Measurements from ENCODE around the gene EDAR.

Gene EDAR

GRCh38 chr2:108988796-108989713 is at the start of gene EDAR:
TSS of gene EDAR (minus strand) at chr2:108989220. CDS start at chr2:108931014, 58,206 bp downstream.
- TF ChIP-seq CTCF (IDR thresholded peaks at IDR 0.05; ENCODE audit: insufficient read depth, low read depth, low read length, missing control alignments), result peak; percentile 88
- peak; percentile 77 for DNase-seq (ENCODE audit: low read depth)
- H3K4me3 ChIP-seq (ENCODE audit: low read length), result peak within 1 kb of the TSS; percentile 47

- no peak overlapping the region for H3K4me3 ChIP-seq (ENCODE audit: low read length)
- no peak for DNase-seq (ENCODE audit: low read depth)
Measured at GRCh38 chr2:109033171-109033570, 44.2 kb upstream of the EDAR start.

GRCh38 chr2:109032229-109032820 is 43.3 kb upstream of the EDAR start:
- H3K4me3 ChIP-seq (ENCODE audit: low read length), result peak overlapping the region; percentile 31
- DNase-seq (ENCODE audit: low read depth), result no peak
- no peak for TF ChIP-seq CTCF (IDR thresholded peaks at IDR 0.05; ENCODE audit: insufficient read depth, low read depth, low read length, missing control alignments)

More at GRCh38 chr2:109033171-109033570, 44.2 kb upstream of the EDAR start:
- no peak for TF ChIP-seq CTCF (IDR thresholded peaks at IDR 0.05; ENCODE audit: insufficient read depth, low read depth, low read length, missing control alignments)

GRCh38 chr2:109031476-109032228 is 42.6 kb upstream of the EDAR start:
- peak; percentile 45 for DNase-seq (ENCODE audit: low read depth)
- TF ChIP-seq CTCF (IDR thresholded peaks at IDR 0.05; ENCODE audit: insufficient read depth, low read depth, low read length, missing control alignments), result no peak
- peak overlapping the region; percentile 31 for H3K4me3 ChIP-seq (ENCODE audit: low read length)

GRCh38 chr2:109030870-109031475 is 42.0 kb upstream of the EDAR start:
- peak overlapping the region; percentile 31 for H3K4me3 ChIP-seq (ENCODE audit: low read length)
- TF ChIP-seq CTCF (IDR thresholded peaks at IDR 0.05; ENCODE audit: insufficient read depth, low read depth, low read length, missing control alignments), result no peak
- no peak for DNase-seq (ENCODE audit: low read depth)

GRCh38 chr2:109029490-109030201 is 40.6 kb upstream of the EDAR start:
- H3K4me3 ChIP-seq (ENCODE audit: low read length), result no peak overlapping the region
- no peak for DNase-seq (ENCODE audit: low read depth)
- no peak for TF ChIP-seq CTCF (IDR thresholded peaks at IDR 0.05; ENCODE audit: insufficient read depth, low read depth, low read length, missing control alignments)

All from epithelial cell of esophagus (primary cell).